Activated CD4-positive, alpha-beta T cell treated with anti-CD3 and anti-CD28 coated beads for 4 hours (primary cell): Measurements from ENCODE around the gene ENAM.
A peak's percentile ranks its signal among the peaks of the same experiment; 100 is the strongest.

Experiments used
- DNase-seq, 2 donors: peaks; one replicate each; pipeline ENCODE4 v3.0.0-alpha.2; 2020

The ENAM gene, protein sequence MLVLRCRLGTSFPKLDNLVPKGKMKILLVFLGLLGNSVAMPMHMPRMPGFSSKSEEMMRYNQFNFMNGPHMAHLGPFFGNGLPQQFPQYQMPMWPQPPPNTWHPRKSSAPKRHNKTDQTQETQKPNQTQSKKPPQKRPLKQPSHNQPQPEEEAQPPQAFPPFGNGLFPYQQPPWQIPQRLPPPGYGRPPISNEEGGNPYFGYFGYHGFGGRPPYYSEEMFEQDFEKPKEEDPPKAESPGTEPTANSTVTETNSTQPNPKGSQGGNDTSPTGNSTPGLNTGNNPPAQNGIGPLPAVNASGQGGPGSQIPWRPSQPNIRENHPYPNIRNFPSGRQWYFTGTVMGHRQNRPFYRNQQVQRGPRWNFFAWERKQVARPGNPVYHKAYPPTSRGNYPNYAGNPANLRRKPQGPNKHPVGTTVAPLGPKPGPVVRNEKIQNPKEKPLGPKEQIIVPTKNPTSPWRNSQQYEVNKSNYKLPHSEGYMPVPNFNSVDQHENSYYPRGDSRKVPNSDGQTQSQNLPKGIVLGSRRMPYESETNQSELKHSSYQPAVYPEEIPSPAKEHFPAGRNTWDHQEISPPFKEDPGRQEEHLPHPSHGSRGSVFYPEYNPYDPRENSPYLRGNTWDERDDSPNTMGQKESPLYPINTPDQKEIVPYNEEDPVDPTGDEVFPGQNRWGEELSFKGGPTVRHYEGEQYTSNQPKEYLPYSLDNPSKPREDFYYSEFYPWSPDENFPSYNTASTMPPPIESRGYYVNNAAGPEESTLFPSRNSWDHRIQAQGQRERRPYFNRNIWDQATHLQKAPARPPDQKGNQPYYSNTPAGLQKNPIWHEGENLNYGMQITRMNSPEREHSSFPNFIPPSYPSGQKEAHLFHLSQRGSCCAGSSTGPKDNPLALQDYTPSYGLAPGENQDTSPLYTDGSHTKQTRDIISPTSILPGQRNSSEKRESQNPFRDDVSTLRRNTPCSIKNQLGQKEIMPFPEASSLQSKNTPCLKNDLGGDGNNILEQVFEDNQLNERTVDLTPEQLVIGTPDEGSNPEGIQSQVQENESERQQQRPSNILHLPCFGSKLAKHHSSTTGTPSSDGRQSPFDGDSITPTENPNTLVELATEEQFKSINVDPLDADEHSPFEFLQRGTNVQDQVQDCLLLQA

DNA sequence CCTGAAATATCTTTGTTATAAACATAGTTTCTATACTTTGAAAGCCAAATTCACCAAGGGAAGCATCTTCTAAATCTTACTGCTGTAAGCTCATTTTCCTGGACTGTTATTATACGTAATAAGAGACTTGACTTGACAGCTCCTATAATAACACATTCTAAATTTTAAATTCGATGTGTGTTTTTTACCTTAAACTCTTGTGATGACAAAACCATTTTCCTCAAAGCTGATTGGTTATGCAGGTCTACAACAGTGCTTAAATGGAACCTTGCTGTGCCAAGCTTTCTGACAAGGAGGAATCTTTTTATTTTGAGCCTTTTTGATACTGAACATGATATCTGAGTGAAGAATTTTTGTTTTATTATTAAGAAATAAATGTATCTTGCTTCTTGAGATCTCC lies at the start of gene ENAM:
Gene ENAM (plus strand): TSS at position 301 of the 400 bp plus-strand sequence. CDS start 757 bp downstream, outside the sequence.
- no peak for DNase-seq

DNA sequence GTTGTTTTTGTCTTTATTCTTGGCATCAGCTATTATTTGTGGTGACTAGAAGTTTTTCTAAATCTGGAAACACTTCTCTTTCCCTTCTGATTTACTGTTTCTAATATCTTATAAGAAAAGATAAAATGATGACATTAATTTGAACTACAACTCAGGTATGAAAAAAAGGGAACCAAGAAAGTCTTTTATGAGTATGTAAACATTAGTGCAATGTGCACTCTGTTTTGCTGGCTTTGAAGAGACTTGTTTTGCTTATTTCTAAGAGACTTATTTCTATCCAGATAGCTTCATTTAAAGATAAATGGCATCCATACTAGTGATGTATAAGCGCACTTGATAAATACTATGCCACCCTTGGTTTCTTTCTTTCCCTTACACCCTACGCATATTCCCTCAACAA lies 46.6 kb upstream of the ENAM start:
- DNase-seq: no peak

DNA sequence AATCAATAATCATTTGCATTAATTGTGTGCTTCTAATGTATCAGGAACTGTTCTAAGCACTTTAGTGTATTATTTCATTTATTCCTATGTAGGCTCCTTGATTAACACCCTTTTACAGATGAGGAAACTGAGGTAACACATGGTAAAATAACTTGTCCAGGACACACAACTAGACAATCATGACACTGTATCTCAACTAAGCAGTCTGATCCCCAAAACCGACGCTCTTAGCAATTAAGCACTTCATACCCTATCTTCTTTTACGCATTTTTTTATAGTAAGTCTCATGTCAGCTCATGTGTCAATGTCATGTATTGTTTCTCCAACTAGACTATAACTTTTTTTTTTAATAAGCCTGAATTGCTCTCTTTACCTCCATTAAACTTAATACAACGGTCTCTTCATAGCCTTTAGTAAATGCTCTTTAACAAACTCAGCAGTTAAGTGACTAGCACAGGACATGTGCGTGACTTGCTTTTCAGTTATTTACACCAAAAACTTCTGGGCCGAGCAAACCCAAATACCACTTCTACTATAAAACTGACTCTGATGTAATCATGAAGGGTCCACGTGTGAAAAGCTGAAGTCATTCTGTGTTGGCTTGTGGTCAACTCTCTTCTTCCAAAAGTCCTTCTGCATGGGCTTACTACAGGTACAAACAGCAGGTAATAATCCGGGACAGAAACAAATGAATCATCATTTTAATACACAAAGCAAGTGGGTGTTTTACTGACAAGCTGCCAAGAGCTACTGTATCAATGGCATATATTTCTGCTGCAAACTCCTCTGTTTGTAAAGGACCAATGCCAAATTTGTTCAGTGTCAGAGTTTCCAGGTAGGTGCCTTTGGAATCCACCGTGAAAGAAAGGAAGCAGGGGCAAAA lies 44.4 kb upstream of the ENAM start:
- DNase-seq: no peak

DNA sequence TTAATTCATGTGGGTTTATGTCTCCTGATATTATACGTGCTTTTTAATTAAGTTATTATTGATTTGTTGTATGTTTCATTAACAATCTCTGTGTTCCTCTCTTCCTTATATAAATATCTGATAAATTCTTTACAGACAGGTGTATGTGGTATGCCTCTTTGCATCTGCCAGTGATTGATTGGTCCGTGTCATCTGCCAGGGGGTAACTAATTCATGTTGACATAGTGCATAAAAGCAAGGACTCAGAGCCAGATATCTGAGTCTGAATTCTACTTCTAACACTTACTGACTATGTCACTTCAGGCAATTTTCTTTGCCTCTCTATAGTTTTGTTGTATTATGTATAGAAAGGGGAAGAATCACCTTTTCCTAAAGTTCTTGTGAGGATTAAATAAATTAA lies 41.7 kb upstream of the ENAM start:
- DNase-seq: no peak

DNA sequence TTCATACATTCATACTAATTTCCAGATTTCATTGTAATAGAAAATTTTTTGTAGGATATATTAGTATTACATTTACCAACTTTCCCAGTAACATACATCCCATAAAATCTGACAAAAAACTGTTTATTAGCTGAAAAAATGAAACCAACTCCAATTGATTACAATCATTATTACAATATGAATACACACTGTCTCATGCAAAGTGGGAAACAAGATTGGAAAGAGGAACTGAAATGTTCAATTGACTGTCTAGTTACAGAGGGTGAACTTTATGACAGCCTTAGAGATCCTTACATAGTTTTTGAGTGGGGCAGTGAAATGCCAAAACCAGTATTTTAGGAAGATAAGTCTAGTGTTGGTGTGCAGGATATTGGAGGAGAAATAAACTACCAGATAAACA lies 38.8 kb upstream of the ENAM start:
- no peak for DNase-seq

DNA sequence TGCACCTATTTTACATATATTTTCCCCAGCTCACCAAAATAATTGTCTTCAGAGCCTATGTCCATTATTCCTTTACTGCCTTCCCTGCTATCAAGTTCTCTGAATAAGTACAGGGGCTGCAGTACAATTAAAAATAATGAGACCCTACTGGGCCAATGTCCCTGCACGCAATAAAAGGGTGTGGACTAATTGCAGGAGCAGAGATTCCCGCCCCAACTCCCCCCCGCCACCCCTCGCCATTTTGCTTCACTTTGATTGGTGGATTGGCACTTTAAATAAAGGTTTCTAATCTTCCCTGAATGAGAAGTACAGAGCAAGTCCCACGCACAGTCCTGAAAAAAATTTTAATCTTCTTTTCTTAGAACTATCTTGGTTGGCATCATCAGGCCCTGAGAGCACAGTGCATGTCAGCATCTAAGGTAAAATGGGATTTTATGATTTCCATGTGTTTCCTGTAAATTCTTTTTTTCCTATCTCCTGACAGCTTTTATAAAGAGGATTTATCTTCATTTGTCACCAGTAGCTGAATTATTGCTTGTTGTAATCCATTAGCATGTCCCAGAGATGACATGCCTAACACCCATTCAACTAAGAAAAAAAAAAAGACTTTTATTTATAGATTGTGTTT lies 36.5 kb upstream of the ENAM start, which contains the start of gene AMBN:
Gene AMBN (plus strand): TSS at position 302 of the 628 bp plus-strand sequence. CDS start 103 bp downstream, at position 405.
- DNase-seq: no peak

DNA sequence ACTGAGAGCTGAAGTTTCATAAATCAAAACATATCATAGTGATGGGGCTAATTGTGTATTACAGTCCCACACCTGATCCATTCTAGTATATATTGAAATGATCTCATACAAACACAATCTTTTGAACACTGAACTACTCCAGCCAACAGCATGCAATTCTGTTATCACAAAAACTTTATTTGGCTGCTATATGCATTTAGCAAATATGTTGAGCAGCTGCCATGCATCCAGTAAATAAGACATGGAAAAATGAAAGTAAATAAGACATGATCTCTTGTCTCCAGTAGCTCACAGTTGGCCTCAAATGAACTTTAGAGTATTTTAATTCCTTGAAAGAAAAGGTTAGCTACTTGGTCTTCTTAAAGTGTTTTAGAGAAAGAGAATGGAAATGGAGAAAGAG lies 34.3 kb upstream of the ENAM start:
- no peak for DNase-seq

DNA sequence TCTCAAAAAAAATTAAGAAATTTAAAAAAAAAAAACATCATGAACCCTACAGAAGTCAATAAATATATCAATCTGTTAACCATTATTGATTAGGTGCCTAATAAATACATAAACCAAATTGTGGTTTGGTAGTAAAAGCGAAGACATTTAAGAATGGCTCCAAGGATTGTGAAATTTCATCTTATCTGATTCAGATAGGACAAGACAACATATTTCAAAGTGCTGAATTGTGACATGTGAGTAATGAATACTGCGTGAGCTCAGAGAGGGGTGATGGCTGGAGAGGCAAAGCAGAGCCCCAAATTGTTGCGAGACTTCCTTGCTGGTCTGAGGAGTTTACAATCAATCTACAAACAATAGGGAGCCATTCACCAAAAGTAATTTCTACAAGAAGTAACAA lies 28.2 kb upstream of the ENAM start:
- DNase-seq: no peak

DNA sequence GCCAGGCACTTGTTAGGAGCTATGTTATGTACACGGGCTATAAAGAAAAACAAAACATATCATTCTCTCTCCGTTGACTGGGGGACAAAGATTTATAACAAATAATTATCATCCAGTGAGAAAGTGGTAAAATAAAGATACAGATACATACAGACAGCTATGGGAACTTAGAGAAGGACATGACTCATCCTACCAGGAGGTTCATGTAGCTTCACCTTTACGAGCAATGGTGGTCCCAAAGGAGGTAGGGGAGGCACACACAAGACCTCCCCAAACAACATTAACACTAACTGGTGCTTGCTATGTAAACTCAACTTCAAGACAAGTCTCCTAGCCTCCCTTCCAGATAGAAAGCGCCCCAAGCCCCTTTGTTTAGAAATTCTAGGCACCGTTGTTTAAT lies 27.6 kb upstream of the ENAM start:
- no peak for DNase-seq

DNA sequence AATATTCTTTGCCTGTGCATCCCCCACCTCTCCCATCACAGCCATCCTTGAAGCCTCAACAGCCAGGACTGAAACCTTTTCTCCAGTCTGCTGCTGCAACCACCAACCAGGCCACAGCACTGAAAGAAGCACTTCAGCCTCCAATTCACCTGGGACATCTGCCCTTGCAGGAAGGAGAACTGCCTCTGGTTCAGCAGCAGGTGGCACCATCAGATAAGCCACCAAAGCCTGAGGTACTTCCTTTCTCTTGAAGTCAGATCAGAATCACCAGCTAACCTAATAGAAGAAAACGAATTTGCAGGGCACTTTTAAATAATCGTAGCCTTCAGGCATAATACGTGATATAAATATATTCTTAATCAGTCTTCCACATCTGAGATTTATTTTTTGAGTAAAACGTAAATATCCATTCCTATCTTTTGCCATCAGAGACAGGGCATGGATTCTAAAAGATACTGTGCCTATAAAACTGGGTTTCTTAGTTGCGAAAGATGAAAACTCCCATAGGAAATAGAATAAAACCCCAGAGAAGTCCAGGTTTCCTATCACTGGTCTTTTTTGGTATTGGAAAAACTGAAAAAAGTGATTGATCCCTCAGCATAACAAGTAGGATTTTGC lies 27.0 kb upstream of the ENAM start:
- DNase-seq: peak; percentile 53 to 57

DNA sequence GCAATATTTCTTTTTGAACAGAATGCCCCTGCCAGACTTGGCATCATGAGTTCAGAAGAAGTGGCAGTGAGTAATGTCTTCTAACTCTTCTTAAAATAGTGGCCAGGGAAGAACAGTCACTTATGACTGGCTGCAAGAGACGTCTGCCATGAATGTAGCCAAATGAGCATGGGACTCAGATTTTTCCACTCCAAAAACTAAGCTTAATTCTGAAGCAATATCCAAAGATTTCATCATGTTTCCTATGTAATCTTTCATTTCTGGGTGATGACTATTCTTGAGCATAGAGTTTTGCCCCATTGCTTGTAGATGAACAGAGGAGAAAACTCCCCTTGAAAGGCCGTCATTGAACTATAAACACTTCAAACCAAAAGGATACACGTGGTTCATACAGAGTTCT lies 24.7 kb upstream of the ENAM start:
- DNase-seq: no peak

DNA sequence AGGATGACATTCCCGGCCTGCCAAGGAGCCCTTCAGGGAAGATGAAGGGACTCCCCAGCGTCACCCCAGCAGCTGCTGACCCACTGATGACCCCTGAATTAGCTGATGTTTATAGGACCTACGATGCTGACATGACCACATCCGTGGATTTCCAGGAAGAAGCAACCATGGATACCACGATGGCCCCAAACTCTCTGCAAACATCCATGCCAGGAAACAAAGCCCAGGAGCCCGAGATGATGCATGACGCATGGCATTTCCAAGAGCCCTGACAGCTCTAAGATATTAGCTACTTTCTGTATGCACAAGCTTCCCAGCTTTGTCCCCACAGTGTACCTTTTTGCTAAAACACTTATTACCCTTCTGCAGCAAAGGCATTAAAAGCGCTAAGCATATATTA lies 22.1 kb upstream of the ENAM start:
- no peak for DNase-seq

DNA sequence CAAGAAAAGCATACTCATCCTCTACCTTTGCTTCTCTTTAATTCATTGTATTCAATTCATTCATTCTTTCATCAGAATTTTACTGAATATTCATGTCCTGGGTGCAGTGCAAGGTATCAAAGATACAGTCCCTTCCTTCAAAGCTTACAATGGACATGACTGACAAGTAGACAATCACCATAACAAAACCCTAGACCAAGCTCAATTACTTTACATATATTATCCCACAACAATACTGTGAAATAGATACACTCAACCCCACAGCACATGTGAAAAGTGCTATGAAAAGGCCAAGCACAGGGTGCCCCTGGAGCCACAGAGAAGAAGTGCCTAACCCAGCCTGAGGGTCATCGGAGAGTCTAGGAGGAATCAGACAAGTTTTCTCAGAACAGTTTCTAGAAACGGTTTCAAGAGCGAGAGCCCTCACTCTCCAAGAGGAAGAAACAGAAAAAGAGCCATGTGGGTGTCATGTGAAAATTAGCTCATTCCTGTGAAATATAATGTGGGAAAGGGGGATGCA lies 21.1 kb upstream of the ENAM start:
- DNase-seq: no peak

DNA sequence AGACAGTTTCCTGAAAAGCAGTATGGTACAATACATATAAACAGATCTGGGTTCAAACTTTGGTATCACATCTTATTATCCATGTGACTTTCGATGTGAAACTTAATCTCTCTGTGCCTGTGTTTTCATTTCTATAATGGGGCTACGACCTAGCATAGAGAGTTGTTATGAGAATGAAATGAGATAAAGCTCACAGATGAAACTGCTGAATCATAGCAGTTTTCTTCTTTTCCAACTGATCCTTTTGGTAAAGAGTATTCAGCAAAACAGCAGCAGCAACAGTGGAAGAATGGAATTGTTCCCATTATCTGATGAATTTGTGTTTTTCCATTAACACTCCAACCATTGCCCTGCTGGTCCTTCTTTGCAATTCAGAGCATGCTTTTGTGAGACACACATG lies 20.2 kb upstream of the ENAM start:
- DNase-seq: no peak

DNA sequence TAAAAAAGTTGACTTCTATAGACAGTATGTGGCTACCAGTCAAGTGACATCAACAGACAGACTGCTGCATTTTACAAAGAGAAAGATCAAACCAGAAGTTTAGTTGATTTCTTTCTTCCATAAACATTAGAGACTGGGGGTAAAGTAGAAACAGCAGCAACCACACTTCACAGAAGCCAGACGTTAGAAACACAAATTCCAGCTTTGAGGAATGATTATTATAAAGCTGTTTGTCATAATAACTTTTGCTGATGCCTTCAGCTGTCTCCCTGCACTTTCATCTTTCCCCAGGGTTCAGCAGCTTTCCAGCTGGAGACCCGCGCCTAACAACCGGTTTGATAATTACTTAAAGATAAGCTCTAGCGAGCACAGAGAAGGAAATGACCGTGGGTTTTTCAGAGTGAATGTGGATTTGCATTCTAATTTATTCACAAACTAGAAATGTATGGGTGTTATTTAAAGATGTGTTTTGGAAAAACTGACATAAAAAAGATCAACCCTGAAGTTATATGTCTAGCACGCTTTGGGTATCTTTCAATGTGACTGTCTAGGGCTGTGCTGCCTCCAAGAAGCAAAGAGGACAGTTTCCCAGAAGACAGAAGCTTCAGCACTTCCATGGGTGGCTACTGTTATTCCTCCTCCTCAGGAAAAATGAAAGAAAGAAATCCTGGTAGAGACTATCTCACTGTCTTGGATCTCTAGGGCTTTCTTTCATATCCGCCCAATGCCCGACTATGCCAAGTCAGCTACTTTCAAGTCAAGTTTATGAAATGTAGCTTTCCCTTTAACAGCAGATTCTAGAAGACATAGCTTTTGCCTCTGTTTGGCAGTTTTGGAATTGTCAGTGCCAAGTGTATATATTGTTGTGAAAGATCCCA lies 15.0 kb upstream of the ENAM start:
- no peak for DNase-seq

DNA sequence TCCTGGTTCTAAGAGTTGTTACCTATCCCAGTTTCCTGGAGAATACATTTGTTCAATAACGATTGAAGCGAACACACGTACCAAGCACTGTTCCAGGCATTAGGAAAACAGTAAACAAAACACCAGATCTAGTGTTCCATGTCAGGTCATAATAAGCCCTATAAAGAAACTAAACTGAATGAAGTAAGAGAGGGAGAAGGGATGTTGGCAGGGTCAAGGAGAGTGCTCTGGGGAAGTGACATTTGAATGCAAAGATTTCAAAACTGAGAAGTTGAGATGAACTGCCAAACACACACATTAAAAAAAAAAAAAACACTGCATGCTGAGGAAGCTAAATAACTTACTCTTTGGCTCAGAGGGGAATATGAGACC lies 14.4 kb upstream of the ENAM start:
- no peak for DNase-seq

DNA sequence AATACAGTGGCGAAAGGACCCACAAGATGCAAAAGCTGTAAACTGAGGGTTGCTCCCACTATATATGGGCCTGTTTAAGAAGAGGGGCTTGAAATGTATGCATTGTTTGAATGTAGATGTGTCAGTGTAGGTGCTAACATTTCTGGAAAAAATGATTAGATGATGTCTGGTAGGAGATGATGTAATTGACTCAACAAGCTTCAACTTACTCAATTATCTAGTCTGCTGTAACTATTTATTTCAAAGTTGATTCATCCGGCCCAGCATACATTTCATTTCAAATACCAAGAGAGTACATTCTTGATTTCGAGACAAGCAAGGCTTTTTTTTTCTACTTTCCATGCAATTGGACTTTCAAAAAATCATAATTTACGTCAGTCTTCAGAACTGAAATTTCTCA lies 9.3 kb upstream of the ENAM start:
- no peak for DNase-seq

DNA sequence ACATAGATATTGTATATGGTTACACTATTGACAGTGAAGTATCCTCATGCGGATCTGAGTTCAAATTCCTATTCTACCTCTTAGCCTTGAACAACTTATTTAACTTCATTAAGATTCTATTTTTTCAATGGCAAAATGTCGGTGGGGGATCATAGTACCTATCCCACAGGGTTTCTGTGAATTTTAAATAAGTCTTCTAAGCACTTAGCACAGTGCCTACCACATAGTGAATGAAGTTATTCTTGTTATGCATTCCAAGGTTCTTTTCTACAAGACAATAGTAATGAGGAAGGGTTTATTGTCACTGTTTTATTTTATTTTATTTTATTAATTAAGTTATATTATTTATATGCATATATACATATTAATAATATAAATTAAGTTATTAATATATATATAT lies 8.8 kb upstream of the ENAM start:
- no peak for DNase-seq

DNA sequence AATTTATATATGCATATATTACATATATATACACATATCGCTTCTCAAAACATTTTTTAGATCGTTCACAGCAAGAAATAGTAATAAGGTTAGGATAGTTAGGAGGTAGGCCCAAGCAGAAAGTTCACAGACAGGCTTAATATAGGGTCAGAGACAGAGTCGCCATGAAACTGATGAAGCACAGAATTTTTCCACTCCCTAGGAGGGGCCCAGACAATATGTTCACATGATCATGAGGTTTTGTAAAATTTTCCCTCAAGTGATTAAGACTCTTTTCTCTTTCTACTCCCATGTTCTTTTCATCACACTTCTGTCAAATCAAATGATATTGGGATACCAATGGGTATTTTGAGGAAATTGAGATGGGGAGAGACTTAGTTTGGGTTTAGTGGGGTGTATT lies 5.2 kb upstream of the ENAM start:
- no peak for DNase-seq

DNA sequence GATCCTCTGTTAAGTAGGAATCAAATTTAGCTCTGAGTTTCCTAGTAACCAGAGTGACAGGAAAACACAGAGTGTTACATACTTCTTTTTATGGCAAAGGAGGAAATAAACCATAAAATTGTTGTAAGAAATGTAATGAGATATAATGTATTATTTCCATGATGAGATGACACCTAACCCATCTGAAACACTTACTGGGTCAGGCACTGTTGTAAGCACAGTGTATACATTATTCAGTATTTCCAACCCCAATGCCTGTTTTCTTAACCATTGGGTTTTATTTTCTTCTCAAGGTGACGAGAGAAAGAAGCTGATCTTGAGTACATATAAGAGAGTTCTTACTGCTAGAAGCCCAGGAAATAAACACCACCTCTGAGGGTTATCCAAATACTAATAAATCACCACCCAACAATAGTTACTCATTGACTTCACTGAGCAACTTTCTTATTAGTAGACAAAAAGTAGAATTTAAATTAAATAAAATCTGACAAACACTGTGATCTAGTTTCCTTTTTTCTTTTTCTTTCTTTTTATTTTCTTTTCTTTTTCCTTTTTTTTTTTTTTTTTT lies 4.2 kb upstream of the ENAM start:
- no peak for DNase-seq
